Endodermal cell (in vitro differentiated cells): ENCODE measurements around the gene PNPLA2. TPM values are rescaled to one million over a fixed set of nuclear protein-coding genes. Genes with fewer than 3 reads are reported as not detected.

Experiments
- DNase-seq: peaks from one replicate; pipeline ENCODE4 v3.0.0-alpha.2; 2017
- H3K27ac ChIP-seq: 2 replicates; pipeline ENCODE4 v1.5.1; 2013; ENCODE audit warnings: mild to moderate bottlenecking, low read depth, low read length, moderate library complexity
- H3K27me3 ChIP-seq: 2 replicates; pipeline ENCODE4 v1.6.1; 2013; ENCODE audit warnings: mild to moderate bottlenecking, low read length, moderate library complexity; ENCODE audit not compliant: insufficient read depth, control insufficient read depth, poor library complexity, severe bottlenecking
- H3K36me3 ChIP-seq: 2 replicates; pipeline ENCODE4 v1.7.0; 2013; ENCODE audit warnings: mild to moderate bottlenecking, low read length, moderate library complexity; ENCODE audit not compliant: control insufficient read depth, insufficient read depth
- H3K4me1 ChIP-seq: one replicate; pipeline ENCODE4 v1.7.0; 2013; ENCODE audit warnings: low read length; ENCODE audit not compliant: control insufficient read depth, insufficient read depth
- H3K4me3 ChIP-seq: 2 replicates; pipeline ENCODE4 v1.5.1; 2013; ENCODE audit warnings: mild to moderate bottlenecking, low read length, moderate library complexity
- H3K9ac ChIP-seq: 2 replicates; pipeline ENCODE4 v1.6.1; 2013; ENCODE audit warnings: mild to moderate bottlenecking, low read length, moderate library complexity; ENCODE audit not compliant: poor library complexity, severe bottlenecking; ENCODE audit errors: extremely low read depth
- H3K9me3 ChIP-seq: 2 replicates; pipeline ENCODE4 v1.6.1; 2013; ENCODE audit warnings: mild to moderate bottlenecking, low read length, moderate library complexity; ENCODE audit not compliant: control insufficient read depth
- H3K27ac Mint-ChIP-seq: 2 replicates; pipeline ENCODE4 v1.8.0; 2020; ENCODE audit warnings: mixed read lengths
- H3K27me3 Mint-ChIP-seq: 2 replicates; pipeline ENCODE4 v1.8.0; 2021; ENCODE audit warnings: mild to moderate bottlenecking, mixed read lengths; ENCODE audit not compliant: insufficient read depth
- H3K36me3 Mint-ChIP-seq: 2 replicates; pipeline ENCODE4 v1.8.0; 2020; ENCODE audit warnings: low read depth, mixed read lengths
- H3K4me1 Mint-ChIP-seq: 2 replicates; pipeline ENCODE4 v1.8.0; 2020; ENCODE audit warnings: mixed read lengths
- H3K4me3 Mint-ChIP-seq: 2 replicates; pipeline ENCODE4 v1.8.0; 2020; ENCODE audit warnings: mild to moderate bottlenecking, moderate library complexity, mixed read lengths
- H3K9me3 Mint-ChIP-seq: 2 replicates; pipeline ENCODE4 v1.8.0; 2020; ENCODE audit warnings: mild to moderate bottlenecking, mixed read lengths
- WGBS, 2 experiments: methylation state at CpG; one replicate each; pipeline versions ENCODE4 v1.1.5 to v1.1.7; 2013; ENCODE audit warnings: missing lambda C conversion rate in 2 of 2, mixed read lengths in 1 of 2; ENCODE audit not compliant: insufficient coverage in 1 of 2, insufficient read length in 1 of 2; 5-methylcytosine and 5-hydroxymethylcytosine counted together
- total RNA-seq, 2 donors: library from RNA; stranded (reverse); fragmentation: NEBNext Ultra II Directional in 1 of 2; extraction: Animal tissue kit (Norgen Biotek cat#: 25700) in 1 of 2; gene quantifications; 2 replicates in 1 of 2; 3 replicates in 1 of 2; pipeline ENCODE4 v1.2.1, GENCODE V29; 2021
- TF ChIP-seq, protein P1 (sequence below): fragments of 200-600 bp; sonication (generic); conservative IDR thresholded peaks from 2 replicates; pipeline ENCODE4 v1.5.0; 2021; ENCODE audit warnings: antibody characterized with exemption, mild to moderate bottlenecking

The PNPLA2 gene
- total RNA-seq, 2 donors from 2014 or later: 77.0 to 77.6 TPM

DNA sequence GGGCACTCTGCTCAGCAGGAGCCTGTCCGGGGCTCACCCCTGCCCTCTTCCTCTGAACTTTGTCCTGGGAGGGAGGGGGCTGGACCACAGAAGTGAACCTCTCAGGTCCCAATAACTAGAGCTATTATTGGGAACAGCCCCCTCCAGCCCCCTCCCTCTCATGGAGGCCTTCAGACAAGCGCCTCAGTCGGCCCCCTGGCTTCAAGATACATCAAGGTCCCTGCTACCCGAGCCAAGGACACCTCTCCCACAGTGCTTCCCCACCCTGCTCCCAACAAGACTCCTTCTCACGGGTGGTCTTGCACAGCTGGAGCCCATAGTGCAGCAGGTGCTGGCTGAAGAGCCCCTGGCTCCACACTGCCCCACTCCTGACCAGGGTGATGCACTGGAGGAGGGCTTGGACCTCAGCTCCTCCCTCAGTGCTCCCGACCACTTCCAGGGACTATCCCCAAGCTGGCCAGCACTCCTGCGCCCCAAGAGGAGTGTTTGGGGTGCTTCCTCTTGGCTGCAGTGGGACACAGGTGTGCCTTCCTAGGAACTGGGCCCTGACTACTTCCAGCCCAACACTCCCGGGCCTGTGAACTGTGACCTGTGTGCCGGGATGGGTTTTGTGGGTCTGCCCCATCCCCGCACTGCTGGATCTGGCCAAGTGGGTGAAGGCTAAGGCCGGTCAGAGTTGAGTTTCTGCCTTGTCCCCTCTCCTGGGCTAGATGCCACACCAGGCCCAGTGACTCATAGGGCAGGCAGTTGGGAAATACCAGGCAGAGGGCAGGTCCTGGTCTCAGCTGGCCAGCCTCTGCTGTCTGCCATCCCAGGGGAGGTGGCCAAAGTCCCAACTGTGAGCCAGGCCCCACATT, 2.2 kb downstream of the PNPLA2 start:
- H3K36me3 Mint-ChIP-seq: peaks cover 13% of the 10 kb centered on the region
- peaks cover 8% of the 10 kb centered on the region for H3K27me3 ChIP-seq
- H3K9ac ChIP-seq: peak overlapping the region; percentile 63

DNA sequence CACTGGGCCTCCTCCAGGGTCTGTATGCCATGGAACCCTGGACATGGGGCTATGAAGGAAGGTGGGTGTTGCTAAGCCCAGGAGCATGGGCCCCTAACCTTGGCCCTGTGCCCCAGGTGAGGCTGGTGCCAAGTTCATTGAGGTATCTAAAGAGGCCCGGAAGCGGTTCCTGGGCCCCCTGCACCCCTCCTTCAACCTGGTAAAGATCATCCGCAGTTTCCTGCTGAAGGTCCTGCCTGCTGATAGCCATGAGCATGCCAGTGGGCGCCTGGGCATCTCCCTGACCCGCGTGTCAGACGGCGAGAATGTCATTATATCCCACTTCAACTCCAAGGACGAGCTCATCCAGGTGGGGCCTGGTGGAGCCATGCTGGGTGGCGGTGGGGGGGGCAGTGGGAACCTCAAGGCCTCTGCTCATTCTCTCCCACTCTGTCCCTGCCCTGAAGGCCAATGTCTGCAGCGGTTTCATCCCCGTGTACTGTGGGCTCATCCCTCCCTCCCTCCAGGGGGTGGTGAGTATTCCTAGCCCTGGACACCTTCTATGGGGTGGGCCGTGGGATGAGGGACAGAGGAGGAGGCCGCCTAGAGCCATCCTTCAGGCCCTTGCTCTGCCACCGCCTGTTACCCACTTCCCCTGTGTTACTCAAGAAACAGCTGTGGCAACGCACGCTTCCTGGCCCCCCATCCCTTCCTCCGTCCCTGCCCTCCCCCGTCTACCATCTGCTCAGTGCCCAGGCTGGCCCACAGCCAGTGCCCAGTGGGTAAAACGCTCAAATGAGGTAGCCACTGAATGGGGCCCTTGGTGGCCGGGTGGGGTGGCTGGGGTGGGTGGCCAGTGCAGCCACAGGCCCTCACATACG, 3.0 kb downstream of the PNPLA2 start:
- no peaks in the 10 kb centered on the region for H3K9me3 Mint-ChIP-seq
- 93 to 99% methylated on average over 11 to 22 of the region's 22 CpGs for WGBS, 2 experiments
- DNase-seq: no peak
- H3K27ac ChIP-seq: no peak overlapping the region
- H3K9ac ChIP-seq: no peak overlapping the region
- peaks cover 17% of the 10 kb centered on the region for H3K27me3 ChIP-seq
- H3K36me3 Mint-ChIP-seq: peaks cover 13% of the 10 kb centered on the region
- H3K4me3 Mint-ChIP-seq: no peak overlapping the region
- no peaks in the 10 kb centered on the region for H3K4me1 ChIP-seq
- no peaks in the 10 kb centered on the region for H3K4me1 Mint-ChIP-seq
- H3K36me3 ChIP-seq: no peaks in the 10 kb centered on the region
- TF ChIP-seq, protein P1, sequence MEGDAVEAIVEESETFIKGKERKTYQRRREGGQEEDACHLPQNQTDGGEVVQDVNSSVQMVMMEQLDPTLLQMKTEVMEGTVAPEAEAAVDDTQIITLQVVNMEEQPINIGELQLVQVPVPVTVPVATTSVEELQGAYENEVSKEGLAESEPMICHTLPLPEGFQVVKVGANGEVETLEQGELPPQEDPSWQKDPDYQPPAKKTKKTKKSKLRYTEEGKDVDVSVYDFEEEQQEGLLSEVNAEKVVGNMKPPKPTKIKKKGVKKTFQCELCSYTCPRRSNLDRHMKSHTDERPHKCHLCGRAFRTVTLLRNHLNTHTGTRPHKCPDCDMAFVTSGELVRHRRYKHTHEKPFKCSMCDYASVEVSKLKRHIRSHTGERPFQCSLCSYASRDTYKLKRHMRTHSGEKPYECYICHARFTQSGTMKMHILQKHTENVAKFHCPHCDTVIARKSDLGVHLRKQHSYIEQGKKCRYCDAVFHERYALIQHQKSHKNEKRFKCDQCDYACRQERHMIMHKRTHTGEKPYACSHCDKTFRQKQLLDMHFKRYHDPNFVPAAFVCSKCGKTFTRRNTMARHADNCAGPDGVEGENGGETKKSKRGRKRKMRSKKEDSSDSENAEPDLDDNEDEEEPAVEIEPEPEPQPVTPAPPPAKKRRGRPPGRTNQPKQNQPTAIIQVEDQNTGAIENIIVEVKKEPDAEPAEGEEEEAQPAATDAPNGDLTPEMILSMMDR: no peak
- H3K27ac Mint-ChIP-seq: no peak overlapping the region
- no peak overlapping the region for H3K4me3 ChIP-seq
- peaks cover 3% of the 10 kb centered on the region for H3K27me3 Mint-ChIP-seq
- H3K9me3 ChIP-seq: no peaks in the 10 kb centered on the region

More for the DNA sequence above, 2.2 kb downstream of the PNPLA2 start:
- Histone ChIP-seq H3K4me1 (no peaks in the 10 kb centered on the region), H3K27ac (no peak overlapping the region), H3K36me3 (no peaks in the 10 kb centered on the region), H3K4me3 (peak overlapping the region; percentile 81), H3K9me3 (no peaks in the 10 kb centered on the region)
- Mint-ChIP-seq H3K27me3 (no peaks in the 10 kb centered on the region), H3K27ac (no peak overlapping the region), H3K4me3 (peak overlapping the region; percentile 70), H3K9me3 (no peaks in the 10 kb centered on the region), H3K4me1 (no peaks in the 10 kb centered on the region)
- no peak for DNase-seq
- TF ChIP-seq, protein P1: no peak
- WGBS, 2 experiments: 87 to 89% methylated on average over 7 to 11 of the region's 11 CpGs

DNA sequence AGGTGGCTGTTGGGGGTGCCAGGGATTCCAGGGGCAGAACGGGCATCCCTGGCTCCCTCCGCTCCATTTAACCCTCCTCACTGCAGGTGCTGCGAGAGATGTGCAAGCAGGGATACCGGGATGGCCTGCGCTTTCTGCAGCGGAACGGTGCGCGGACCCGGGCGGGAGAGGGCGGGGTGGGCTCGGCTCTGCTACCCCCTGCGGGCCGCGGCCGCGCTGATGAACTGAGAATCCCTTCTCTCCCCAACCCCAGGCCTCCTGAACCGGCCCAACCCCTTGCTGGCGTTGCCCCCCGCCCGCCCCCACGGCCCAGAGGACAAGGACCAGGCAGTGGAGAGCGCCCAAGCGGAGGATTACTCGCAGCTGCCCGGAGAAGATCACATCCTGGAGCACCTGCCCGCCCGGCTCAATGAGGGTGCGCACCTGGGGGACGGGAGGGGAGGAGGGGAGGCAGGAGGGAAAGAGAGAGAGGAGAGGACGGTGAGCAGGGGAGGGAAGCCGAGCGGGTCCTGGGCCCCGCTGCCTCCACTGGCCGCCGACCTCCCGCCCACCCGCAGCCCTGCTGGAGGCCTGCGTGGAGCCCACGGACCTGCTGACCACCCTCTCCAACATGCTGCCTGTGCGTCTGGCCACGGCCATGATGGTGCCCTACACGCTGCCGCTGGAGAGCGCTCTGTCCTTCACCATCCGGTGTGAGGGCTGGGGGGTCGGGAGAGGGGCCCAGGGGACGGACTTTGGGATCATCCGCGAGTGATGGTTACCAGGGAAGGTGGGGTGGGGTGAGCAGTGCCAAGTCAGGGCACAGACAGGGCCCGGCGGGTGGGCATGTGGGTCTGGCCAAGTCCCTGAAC, 5.0 kb downstream of the PNPLA2 start:
- Mint-ChIP-seq H3K36me3 (peaks cover 13% of the 10 kb centered on the region), H3K27me3 (peaks cover 14% of the 10 kb centered on the region), H3K4me3 (no peak overlapping the region), H3K4me1 (peaks cover 9% of the 10 kb centered on the region), H3K27ac (no peak overlapping the region), H3K9me3 (no peaks in the 10 kb centered on the region)
- H3K36me3 ChIP-seq: no peaks in the 10 kb centered on the region
- DNase-seq: no peak
- 94 to 96% methylated on average over 24 to 53 of the region's 53 CpGs for WGBS, 2 experiments
- peaks cover 32% of the 10 kb centered on the region for H3K27me3 ChIP-seq
- H3K4me3 ChIP-seq: no peak overlapping the region
- H3K27ac ChIP-seq: no peak overlapping the region
- no peaks in the 10 kb centered on the region for H3K4me1 ChIP-seq
- TF ChIP-seq, protein P1: no peak
- H3K9me3 ChIP-seq: no peaks in the 10 kb centered on the region
- H3K9ac ChIP-seq: no peak overlapping the region
